Measurements from ENCODE around the gene GGT1.
"Not testable (repeated sequence)": the region's sequence is repeated elsewhere in the genome, so short reads cannot be mapped to it uniquely, and the experiment has no call there.

Gene GGT1

GRCh38 chr22:24630812-24631427, 27.9 kb downstream of the GGT1 start:
- H3K36me3 Mint-ChIP-seq (ENCODE audit: low read depth); H3K9me3 Mint-ChIP-seq; H3K27ac Mint-ChIP-seq; H3K4me3 Mint-ChIP-seq: not testable (repeated sequence)
- H3K4me1 Mint-ChIP-seq (ENCODE audit: low read depth), result peaks cover 22% of the 10 kb centered on the region
- peaks cover 24% of the 10 kb centered on the region for H3K27me3 Mint-ChIP-seq
- intact Hi-C loops (cut with micrococcal nuclease), result loop anchor here (10.0 kb wide), 1 partner anchor 124 kb away; no protein-coding TSS in a partner anchor

- H3K27me3 Mint-ChIP-seq, result peaks cover 24% of the 10 kb centered on the region
- intact Hi-C loops (cut with micrococcal nuclease), result loop anchor here (10.0 kb wide), 1 partner anchor 123 kb away; no protein-coding TSS in a partner anchor
- H3K4me3 Mint-ChIP-seq; H3K9me3 Mint-ChIP-seq; H3K27ac Mint-ChIP-seq; H3K36me3 Mint-ChIP-seq (ENCODE audit: low read depth): not testable (repeated sequence)
- peaks cover 22% of the 10 kb centered on the region for H3K4me1 Mint-ChIP-seq (ENCODE audit: low read depth)
Measured at GRCh38 chr22:24631430-24632122, 28.6 kb downstream of the GGT1 start.

- not testable (repeated sequence) for H3K9me3 Mint-ChIP-seq; H3K4me3 Mint-ChIP-seq; H3K36me3 Mint-ChIP-seq (ENCODE audit: low read depth); H3K27ac Mint-ChIP-seq
- intact Hi-C loops (cut with micrococcal nuclease), result loop anchor here (10.0 kb wide), 1 partner anchor 122 kb away; no protein-coding TSS in a partner anchor
- Mint-ChIP-seq H3K4me1 (ENCODE audit: low read depth) (peaks cover 22% of the 10 kb centered on the region), H3K27me3 (peaks cover 24% of the 10 kb centered on the region)
Measured at GRCh38 chr22:24632642-24633041, 29.6 kb downstream of the GGT1 start.

- H3K27ac Mint-ChIP-seq; H3K9me3 Mint-ChIP-seq; H3K4me3 Mint-ChIP-seq; H3K36me3 Mint-ChIP-seq (ENCODE audit: low read depth): not testable (repeated sequence)
- intact Hi-C loops (cut with micrococcal nuclease), result loop anchor here (10.0 kb wide), 1 partner anchor 121 kb away; no protein-coding TSS in a partner anchor
- peaks cover 22% of the 10 kb centered on the region for H3K4me1 Mint-ChIP-seq (ENCODE audit: low read depth)
- H3K27me3 Mint-ChIP-seq, result peaks cover 24% of the 10 kb centered on the region
Measured at GRCh38 chr22:24633231-24634023, 30.4 kb downstream of the GGT1 start.

- H3K9me3 Mint-ChIP-seq; H3K36me3 Mint-ChIP-seq (ENCODE audit: low read depth); H3K4me3 Mint-ChIP-seq; H3K27ac Mint-ChIP-seq: not testable (repeated sequence)
- Mint-ChIP-seq H3K4me1 (ENCODE audit: low read depth) (peaks cover 22% of the 10 kb centered on the region), H3K27me3 (peaks cover 24% of the 10 kb centered on the region)
- intact Hi-C loops (cut with micrococcal nuclease), result loop anchor here (10.0 kb wide), 1 partner anchor 120 kb away; no protein-coding TSS in a partner anchor
Measured at GRCh38 chr22:24634776-24635389, 31.9 kb downstream of the GGT1 start.

- intact Hi-C loops (cut with micrococcal nuclease), result loop anchor here (10.0 kb wide), 1 partner anchor 118 kb away; no protein-coding TSS in a partner anchor
- Mint-ChIP-seq H3K27me3 (peaks cover 25% of the 10 kb centered on the region), H3K4me1 (ENCODE audit: low read depth) (peaks cover 22% of the 10 kb centered on the region)
- H3K27ac Mint-ChIP-seq; H3K9me3 Mint-ChIP-seq; H3K36me3 Mint-ChIP-seq (ENCODE audit: low read depth); H3K4me3 Mint-ChIP-seq: not testable (repeated sequence)
Measured at GRCh38 chr22:24636513-24636912, 33.5 kb downstream of the GGT1 start.

DNA sequence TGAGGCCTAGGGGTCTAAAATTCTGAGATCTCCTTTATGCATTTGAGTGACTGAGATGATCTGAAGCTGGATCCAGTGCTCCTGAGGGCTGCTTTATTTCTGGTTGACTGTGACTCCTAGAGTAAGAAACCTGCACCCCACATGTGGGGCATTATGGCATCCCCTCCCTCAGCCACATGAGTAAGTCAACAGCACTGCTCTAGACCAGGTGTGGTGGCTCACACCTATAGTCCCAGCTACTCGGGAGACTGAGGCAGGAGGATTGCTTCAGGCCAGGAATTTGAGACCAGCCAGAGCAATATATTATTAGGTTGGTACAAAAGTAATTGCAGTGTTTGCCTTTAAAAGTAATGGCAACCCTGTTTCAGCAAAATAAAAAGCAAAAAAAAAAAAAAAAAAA, 39.3 kb downstream of the GGT1 start:
- H3K27ac Mint-ChIP-seq; H3K4me3 Mint-ChIP-seq; H3K4me1 Mint-ChIP-seq (ENCODE audit: low read depth): not testable (repeated sequence)

GRCh38 chr22:24644409-24644808, 41.4 kb downstream of the GGT1 start:
- not testable (repeated sequence) for H3K4me1 Mint-ChIP-seq (ENCODE audit: low read depth); H3K4me3 Mint-ChIP-seq

More for the DNA sequence above, 39.3 kb downstream of the GGT1 start:
- intact Hi-C loops (cut with micrococcal nuclease); H3K9me3 Mint-ChIP-seq; H3K27me3 Mint-ChIP-seq; H3K36me3 Mint-ChIP-seq (ENCODE audit: low read depth): not testable (repeated sequence)

GRCh38 chr22:24645408-24646399, 42.7 kb downstream of the GGT1 start:
- H3K9me3 Mint-ChIP-seq; intact Hi-C loops (cut with micrococcal nuclease); H3K27ac Mint-ChIP-seq; H3K4me1 Mint-ChIP-seq (ENCODE audit: low read depth); H3K27me3 Mint-ChIP-seq; H3K4me3 Mint-ChIP-seq; H3K36me3 Mint-ChIP-seq (ENCODE audit: low read depth): not testable (repeated sequence)

More at GRCh38 chr22:24644409-24644808, 41.4 kb downstream of the GGT1 start:
- H3K9me3 Mint-ChIP-seq; H3K27me3 Mint-ChIP-seq; H3K36me3 Mint-ChIP-seq (ENCODE audit: low read depth); H3K27ac Mint-ChIP-seq; intact Hi-C loops (cut with micrococcal nuclease): not testable (repeated sequence)

DNA sequence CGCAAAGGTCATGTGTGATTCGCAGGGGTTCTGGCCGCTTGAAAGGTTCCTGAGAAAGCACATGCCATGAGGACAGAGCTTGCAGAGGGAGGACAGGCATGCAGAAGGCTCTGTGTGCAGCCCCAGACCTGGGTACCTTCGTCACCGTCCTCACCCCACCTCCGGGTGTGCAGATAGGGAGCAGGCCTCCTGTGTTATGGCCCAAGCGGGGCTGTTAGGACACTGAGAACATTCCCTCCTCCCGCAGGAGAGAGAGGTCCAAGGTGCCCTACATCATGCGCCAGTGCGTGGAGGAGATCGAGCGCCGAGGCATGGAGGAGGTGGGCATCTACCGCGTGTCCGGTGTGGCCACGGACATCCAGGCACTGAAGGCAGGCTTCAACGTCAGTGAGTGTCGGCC, 43.8 kb downstream of the GGT1 start:
- H3K36me3 Mint-ChIP-seq (ENCODE audit: low read depth); H3K4me1 Mint-ChIP-seq (ENCODE audit: low read depth); H3K9me3 Mint-ChIP-seq; intact Hi-C loops (cut with micrococcal nuclease); H3K27me3 Mint-ChIP-seq; H3K4me3 Mint-ChIP-seq; H3K27ac Mint-ChIP-seq: not testable (repeated sequence)

DNA sequence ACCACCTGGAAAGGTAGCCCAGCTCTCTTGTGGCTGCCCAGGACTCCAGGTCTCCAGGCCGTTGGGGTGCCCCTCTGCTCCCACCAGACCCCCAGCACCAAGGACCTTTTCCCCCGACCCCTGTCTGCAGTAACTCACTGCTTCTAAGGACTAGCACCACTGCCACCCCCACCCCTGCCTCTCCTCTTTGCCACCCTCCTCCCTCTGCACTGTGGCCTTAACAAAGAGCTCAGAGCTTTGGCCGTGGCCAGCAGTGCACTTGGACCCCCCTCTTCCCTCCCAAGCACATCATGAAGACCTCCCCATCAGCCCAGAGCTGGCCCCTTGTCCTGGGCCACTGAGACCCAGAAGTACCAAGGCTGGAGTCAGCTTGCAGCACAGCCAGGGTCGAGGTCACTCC, 46.4 kb downstream of the GGT1 start:
- H3K36me3 Mint-ChIP-seq (ENCODE audit: low read depth); intact Hi-C loops (cut with micrococcal nuclease); H3K4me3 Mint-ChIP-seq; H3K9me3 Mint-ChIP-seq; H3K4me1 Mint-ChIP-seq (ENCODE audit: low read depth); H3K27ac Mint-ChIP-seq; H3K27me3 Mint-ChIP-seq: not testable (repeated sequence)

GRCh38 chr22:24650884-24651283, 47.9 kb downstream of the GGT1 start:
- H3K4me1 Mint-ChIP-seq (ENCODE audit: low read depth); intact Hi-C loops (cut with micrococcal nuclease); H3K9me3 Mint-ChIP-seq; H3K27ac Mint-ChIP-seq; H3K27me3 Mint-ChIP-seq; H3K4me3 Mint-ChIP-seq; H3K36me3 Mint-ChIP-seq (ENCODE audit: low read depth): not testable (repeated sequence)

- H3K36me3 Mint-ChIP-seq (ENCODE audit: low read depth); H3K27me3 Mint-ChIP-seq; H3K9me3 Mint-ChIP-seq; intact Hi-C loops (cut with micrococcal nuclease); H3K4me1 Mint-ChIP-seq (ENCODE audit: low read depth); H3K4me3 Mint-ChIP-seq; H3K27ac Mint-ChIP-seq: not testable (repeated sequence)
Measured at GRCh38 chr22:24665395-24665794, 62.4 kb downstream of the GGT1 start.

Measured in dendritic cell treated with granulocyte-macrophage colony-stimulating factor and Interleukin-4, amounts not matched to agents 40 ng/mL and 50 ng/mL, for 4 days (primary cell).